Activated CD4-positive, alpha-beta T cell treated with anti-CD3 and anti-CD28 coated beads, Interleukin-2, amount 10 ng/mL, durations not matched to agents 7 days and 5 days (primary cell): ENCODE results near the gene KLRB1. TPM values are rescaled to one million over a fixed set of nuclear protein-coding genes. Genes with fewer than 3 reads are reported as not detected.
"Not testable (repeated sequence)": the region's sequence is repeated elsewhere in the genome, so short reads cannot be mapped to it uniquely, and the experiment has no call there.

ENCODE experiments used
- CTCF ChIA-PET: fragments of 350-600 bp; sonication (Branson Sonifier 250); formaldehyde crosslinking; loops from one replicate; lab custom pipeline; 2021; ENCODE audit warnings: antibody characterized with exemption; lab: Charles Lee
- POLR2A ChIA-PET: fragments of 350-600 bp; sonication (Branson Sonifier 250); formaldehyde crosslinking; loops from one replicate; lab custom pipeline; 2021; ENCODE audit warnings: antibody characterized with exemption; lab: Charles Lee
- DNase-seq: peaks from one replicate; pipeline ENCODE4 v3.0.0-alpha.2; 2020
- H3K27ac Mint-ChIP-seq: one replicate; pipeline ENCODE4 v1.8.0; 2021; ENCODE audit warnings: mild to moderate bottlenecking, moderate library complexity, mixed read lengths
- H3K27me3 Mint-ChIP-seq: one replicate; pipeline ENCODE4 v1.8.0; 2021; ENCODE audit warnings: mixed read lengths
- H3K36me3 Mint-ChIP-seq: one replicate; pipeline ENCODE4 v1.8.0; 2021; ENCODE audit warnings: low read depth, mixed read lengths
- H3K4me1 Mint-ChIP-seq: one replicate; pipeline ENCODE4 v1.8.0; 2021; ENCODE audit warnings: mixed read lengths
- H3K4me3 Mint-ChIP-seq: one replicate; pipeline ENCODE4 v1.8.0; 2021; ENCODE audit warnings: mild to moderate bottlenecking, moderate library complexity, mixed read lengths
- H3K9me3 Mint-ChIP-seq: one replicate; pipeline ENCODE4 v1.8.0; 2021; ENCODE audit warnings: mixed read lengths
- total RNA-seq, 2 experiments: library from RNA; stranded (reverse); gene quantifications; one replicate each; pipeline ENCODE4 v1.2.3, GENCODE V29; 2021

KLRB1 gene
- total RNA-seq, 2 experiments from 2014 or later = 3.1 to 3.8 TPM

- peaks cover 57% of the 10 kb centered on the region for H3K4me1 Mint-ChIP-seq
Measured at GRCh38 chr12:9640024-9640423, 32.3 kb upstream of the KLRB1 start.

GRCh38 chr12:9636851-9637206 is 29.1 kb upstream of the KLRB1 start:
- H3K4me1 Mint-ChIP-seq = peaks cover 54% of the 10 kb centered on the region

More at GRCh38 chr12:9640024-9640423, 32.3 kb upstream of the KLRB1 start:
- Mint-ChIP-seq H3K4me3 (no peak overlapping the region), H3K27ac (no peak overlapping the region), H3K27me3 (no peaks in the 10 kb centered on the region), H3K9me3 (peaks cover 42% of the 10 kb centered on the region), H3K36me3 (peaks cover 73% of the 10 kb centered on the region)
- POLR2A ChIA-PET = no interaction called here
- CTCF ChIA-PET = interaction anchor here (1.2 kb wide), 1 partner anchor 68 kb away, joined by 3 read pairs; no protein-coding TSS in a partner anchor
- no peak for DNase-seq

GRCh38 chr12:9636150-9636850 is 28.6 kb upstream of the KLRB1 start:
- Mint-ChIP-seq H3K27ac (no peak overlapping the region), H3K4me3 (no peak overlapping the region), H3K36me3 (peaks cover 60% of the 10 kb centered on the region), H3K27me3 (no peaks in the 10 kb centered on the region), H3K9me3 (peaks cover 24% of the 10 kb centered on the region), H3K4me1 (peaks cover 55% of the 10 kb centered on the region)
- POLR2A ChIA-PET = no interaction called here
- CTCF ChIA-PET = no interaction called here
- DNase-seq = no peak

More at GRCh38 chr12:9636851-9637206, 29.1 kb upstream of the KLRB1 start:
- DNase-seq = no peak
- Mint-ChIP-seq H3K4me3 (no peak overlapping the region), H3K27ac (no peak overlapping the region), H3K9me3 (peaks cover 25% of the 10 kb centered on the region), H3K36me3 (peaks cover 65% of the 10 kb centered on the region), H3K27me3 (no peaks in the 10 kb centered on the region)
- POLR2A ChIA-PET = no interaction called here
- CTCF ChIA-PET = no interaction called here

- Mint-ChIP-seq H3K27me3 (no peaks in the 10 kb centered on the region), H3K36me3 (peaks cover 60% of the 10 kb centered on the region), H3K27ac (peak overlapping the region; percentile 61), H3K4me1 (peaks cover 58% of the 10 kb centered on the region), H3K4me3 (no peak overlapping the region), H3K9me3 (peaks cover 17% of the 10 kb centered on the region)
- DNase-seq = no peak
- CTCF ChIA-PET = interaction anchor here (0.6 to 3.4 kb wide), 6 partner anchors 12 to 163 kb away, joined by 3 to 14 read pairs (median 4); partner anchors contain the start of gene CLEC2D
- POLR2A ChIA-PET = no interaction called here
Measured at GRCh38 chr12:9634969-9635754, 27.4 kb upstream of the KLRB1 start.

GRCh38 chr12:9634177-9634803 is 26.6 kb upstream of the KLRB1 start:
- peaks cover 15% of the 10 kb centered on the region for H3K9me3 Mint-ChIP-seq
- no peak overlapping the region for H3K4me3 Mint-ChIP-seq
- H3K27me3 Mint-ChIP-seq = no peaks in the 10 kb centered on the region
- POLR2A ChIA-PET = no interaction called here
- peaks cover 58% of the 10 kb centered on the region for H3K4me1 Mint-ChIP-seq
- peak; percentile 88 for DNase-seq
- peaks cover 65% of the 10 kb centered on the region for H3K36me3 Mint-ChIP-seq
- peak overlapping the region; percentile 80 for H3K27ac Mint-ChIP-seq
- CTCF ChIA-PET = interaction anchor here (0.7 to 3.4 kb wide), 11 partner anchors 13 to 303 kb away, joined by 3 to 14 read pairs (median 3); partner anchors contain the start of gene CLEC2D

- H3K4me3 Mint-ChIP-seq = no peak overlapping the region
- no peaks in the 10 kb centered on the region for H3K27me3 Mint-ChIP-seq
- DNase-seq = no peak
- H3K9me3 Mint-ChIP-seq = peaks cover 10% of the 10 kb centered on the region
- ChIA-PET CTCF (interaction anchor here (1.3 to 3.4 kb wide), 7 partner anchors 14 to 114 kb away, joined by 3 to 14 read pairs (median 4); no protein-coding TSS in a partner anchor), POLR2A (no interaction called here)
- H3K4me1 Mint-ChIP-seq = peaks cover 51% of the 10 kb centered on the region
- H3K36me3 Mint-ChIP-seq = peaks cover 68% of the 10 kb centered on the region
- H3K27ac Mint-ChIP-seq = peak overlapping the region; percentile 10
Measured at GRCh38 chr12:9632766-9633165, 25.1 kb upstream of the KLRB1 start.

- Mint-ChIP-seq H3K9me3 (peaks cover 16% of the 10 kb centered on the region), H3K36me3 (peaks cover 75% of the 10 kb centered on the region), H3K27ac (no peak overlapping the region), H3K4me3 (no peak overlapping the region), H3K27me3 (no peaks in the 10 kb centered on the region), H3K4me1 (peaks cover 8% of the 10 kb centered on the region)
- ChIA-PET CTCF (interaction anchor here (0.6 kb wide), 1 partner anchor 21 kb away, joined by 3 read pairs; no protein-coding TSS in a partner anchor), POLR2A (no interaction called here)
- DNase-seq = no peak
Measured at GRCh38 chr12:9626821-9627220, 19.1 kb upstream of the KLRB1 start.

- H3K9me3 Mint-ChIP-seq = peaks cover 16% of the 10 kb centered on the region
- peaks cover 76% of the 10 kb centered on the region for H3K36me3 Mint-ChIP-seq
- no peak for DNase-seq
- no peak overlapping the region for H3K4me3 Mint-ChIP-seq
- H3K4me1 Mint-ChIP-seq = peaks cover 5% of the 10 kb centered on the region
- POLR2A ChIA-PET = no interaction called here
- no peaks in the 10 kb centered on the region for H3K27me3 Mint-ChIP-seq
- no peak overlapping the region for H3K27ac Mint-ChIP-seq
- CTCF ChIA-PET = interaction anchor here (1.5 kb wide), 1 partner anchor 117 kb away, joined by 4 read pairs; no protein-coding TSS in a partner anchor
Measured at GRCh38 chr12:9626291-9626690, 18.6 kb upstream of the KLRB1 start.

GRCh38 chr12:9625019-9625418 is 17.3 kb upstream of the KLRB1 start:
- CTCF ChIA-PET = interaction anchor here (0.9 to 1.5 kb wide), 2 partner anchors 10 to 118 kb away, joined by 3 to 4 read pairs; no protein-coding TSS in a partner anchor

GRCh38 chr12:9619411-9620179 is 11.9 kb upstream of the KLRB1 start:
- Mint-ChIP-seq H3K4me1 (peaks cover 29% of the 10 kb centered on the region), H3K36me3 (peaks cover 60% of the 10 kb centered on the region), H3K27ac (no peak overlapping the region), H3K27me3 (no peaks in the 10 kb centered on the region), H3K9me3 (peaks cover 14% of the 10 kb centered on the region), H3K4me3 (no peak overlapping the region)
- ChIA-PET CTCF (no interaction called here), POLR2A (no interaction called here)
- DNase-seq = no peak

More at GRCh38 chr12:9625019-9625418, 17.3 kb upstream of the KLRB1 start:
- DNase-seq = no peak
- POLR2A ChIA-PET = interaction anchor here (0.7 kb wide), 1 partner anchor 23 kb away, joined by 3 read pairs; no protein-coding TSS in a partner anchor
- no peak overlapping the region for H3K27ac Mint-ChIP-seq
- no peak overlapping the region for H3K4me3 Mint-ChIP-seq
- peaks cover 69% of the 10 kb centered on the region for H3K36me3 Mint-ChIP-seq
- no peaks in the 10 kb centered on the region for H3K27me3 Mint-ChIP-seq
- peaks cover 19% of the 10 kb centered on the region for H3K9me3 Mint-ChIP-seq
- peaks cover 2% of the 10 kb centered on the region for H3K4me1 Mint-ChIP-seq

- CTCF ChIA-PET, H3K4me3 Mint-ChIP-seq, H3K27me3 Mint-ChIP-seq, H3K27ac Mint-ChIP-seq, POLR2A ChIA-PET, DNase-seq: not testable (repeated sequence)
- Mint-ChIP-seq H3K4me1 (peaks cover 36% of the 10 kb centered on the region), H3K9me3 (peaks cover 10% of the 10 kb centered on the region), H3K36me3 (peaks cover 56% of the 10 kb centered on the region)
Measured at GRCh38 chr12:9618906-9619305, 11.2 kb upstream of the KLRB1 start.

- peaks cover 14% of the 10 kb centered on the region for H3K9me3 Mint-ChIP-seq
- H3K4me1 Mint-ChIP-seq = peaks cover 45% of the 10 kb centered on the region
- H3K27ac Mint-ChIP-seq = no peak overlapping the region
- H3K4me3 Mint-ChIP-seq = no peak overlapping the region
- POLR2A ChIA-PET = interaction anchor here (0.7 kb wide), 1 partner anchor 1554 kb away, joined by 3 read pairs; no protein-coding TSS in a partner anchor
- CTCF ChIA-PET = no interaction called here
- peaks cover 2% of the 10 kb centered on the region for H3K27me3 Mint-ChIP-seq
- H3K36me3 Mint-ChIP-seq = peaks cover 49% of the 10 kb centered on the region
- DNase-seq = no peak
Measured at GRCh38 chr12:9617124-9617523, 9.4 kb upstream of the KLRB1 start.
